ENCODE measurements around the gene SLC16A11.
"Not testable (repeated sequence)": the region's sequence is repeated elsewhere in the genome, so short reads cannot be mapped to it uniquely, and the experiment has no call there.

SLC16A11 gene, protein sequence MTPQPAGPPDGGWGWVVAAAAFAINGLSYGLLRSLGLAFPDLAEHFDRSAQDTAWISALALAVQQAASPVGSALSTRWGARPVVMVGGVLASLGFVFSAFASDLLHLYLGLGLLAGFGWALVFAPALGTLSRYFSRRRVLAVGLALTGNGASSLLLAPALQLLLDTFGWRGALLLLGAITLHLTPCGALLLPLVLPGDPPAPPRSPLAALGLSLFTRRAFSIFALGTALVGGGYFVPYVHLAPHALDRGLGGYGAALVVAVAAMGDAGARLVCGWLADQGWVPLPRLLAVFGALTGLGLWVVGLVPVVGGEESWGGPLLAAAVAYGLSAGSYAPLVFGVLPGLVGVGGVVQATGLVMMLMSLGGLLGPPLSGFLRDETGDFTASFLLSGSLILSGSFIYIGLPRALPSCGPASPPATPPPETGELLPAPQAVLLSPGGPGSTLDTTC

DNA sequence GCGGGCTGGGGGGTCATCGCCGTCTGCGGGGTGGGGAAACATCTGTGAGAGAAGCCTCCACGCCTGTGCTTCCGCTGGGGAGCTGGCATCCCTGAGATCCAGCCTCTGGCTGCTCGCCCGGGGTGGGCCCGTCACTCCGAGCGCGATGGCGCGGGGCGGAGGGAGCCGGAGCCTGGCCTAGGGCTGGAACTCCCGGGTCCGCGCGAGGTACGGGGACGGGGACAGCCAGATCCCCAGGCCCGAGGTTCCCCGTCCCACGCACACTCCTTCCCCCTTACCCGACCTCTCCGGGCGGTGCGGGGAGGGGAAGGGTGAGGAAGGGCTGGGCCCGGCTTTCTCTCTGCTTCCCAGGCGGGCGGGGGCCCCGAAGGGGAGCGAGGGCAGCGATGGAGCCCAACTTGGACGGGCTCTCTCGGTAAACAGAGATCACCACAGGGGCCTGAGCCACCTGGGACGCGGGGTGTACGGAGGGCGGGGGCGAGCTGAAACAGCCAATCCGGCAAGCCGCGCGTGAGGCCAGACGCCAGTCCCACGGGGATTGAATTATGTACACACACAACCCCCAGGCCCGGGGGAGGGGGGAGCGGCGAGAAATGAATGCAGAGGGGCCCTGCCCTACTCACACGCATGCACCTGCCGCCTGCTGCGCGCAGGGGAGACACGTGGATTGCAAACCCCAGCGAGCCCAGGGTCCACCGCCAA, at the start of gene SLC16A11:
TSS of gene SLC16A11 (minus strand) at position 596 of the 702 bp plus-strand sequence. CDS start at position 17, 579 bp downstream.
- no peak for DNase-seq (ENCODE audit: low read depth)

DNA sequence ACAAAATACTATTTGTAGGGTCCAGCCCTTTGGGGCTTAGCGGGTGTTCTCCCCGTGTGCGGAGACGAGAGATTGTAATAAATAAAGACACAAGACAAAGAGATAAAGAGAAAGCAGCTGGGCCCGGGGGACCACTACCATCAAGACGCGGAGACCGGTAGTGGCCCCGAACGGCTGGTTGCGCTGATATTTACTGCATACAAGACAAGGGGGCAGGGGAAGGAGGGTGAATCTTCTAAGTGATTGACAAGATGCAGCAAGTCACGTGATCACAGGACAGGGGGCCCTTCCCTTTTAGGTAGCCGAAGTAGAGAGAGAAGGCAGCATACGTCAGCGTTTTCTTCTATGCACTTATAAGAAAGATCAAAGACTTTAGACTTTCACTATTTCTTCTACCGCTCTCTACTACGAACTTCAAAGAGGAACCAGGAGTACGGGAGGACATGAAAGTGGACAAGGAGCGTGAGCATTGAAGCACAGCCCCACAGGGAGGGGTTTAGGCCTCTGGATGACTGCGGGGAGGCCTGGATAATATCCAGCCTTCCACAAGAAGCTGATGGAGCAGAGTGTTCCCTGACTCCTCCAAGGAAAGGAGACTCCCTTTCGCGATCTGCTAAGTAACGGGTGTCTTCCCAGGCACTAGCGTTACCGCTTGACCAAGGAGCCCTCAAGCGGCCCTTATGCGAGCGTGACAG, 47.6 kb upstream of the SLC16A11 start:
- not testable (repeated sequence) for DNase-seq (ENCODE audit: low read depth)

DNA sequence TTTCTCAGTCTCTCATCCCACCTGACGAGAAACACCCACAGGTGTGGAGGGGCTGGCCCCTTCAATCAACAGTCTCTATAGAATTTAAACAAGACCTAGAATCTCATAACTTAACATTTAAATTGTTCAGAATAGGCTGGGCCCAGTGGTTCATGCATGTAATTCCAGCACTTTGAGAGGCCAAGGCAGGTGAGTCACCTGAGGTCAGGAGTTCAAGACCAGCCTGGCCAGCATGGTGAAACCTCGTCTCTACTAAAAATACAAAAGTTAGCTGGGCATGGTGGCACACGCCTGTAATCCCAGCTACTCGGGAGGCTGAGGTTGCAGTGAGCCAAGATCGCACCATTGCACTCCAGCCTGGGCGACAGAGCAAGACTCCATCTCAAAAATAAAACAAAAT, 45.7 kb upstream of the SLC16A11 start:
- not testable (repeated sequence) for DNase-seq (ENCODE audit: low read depth)

DNA sequence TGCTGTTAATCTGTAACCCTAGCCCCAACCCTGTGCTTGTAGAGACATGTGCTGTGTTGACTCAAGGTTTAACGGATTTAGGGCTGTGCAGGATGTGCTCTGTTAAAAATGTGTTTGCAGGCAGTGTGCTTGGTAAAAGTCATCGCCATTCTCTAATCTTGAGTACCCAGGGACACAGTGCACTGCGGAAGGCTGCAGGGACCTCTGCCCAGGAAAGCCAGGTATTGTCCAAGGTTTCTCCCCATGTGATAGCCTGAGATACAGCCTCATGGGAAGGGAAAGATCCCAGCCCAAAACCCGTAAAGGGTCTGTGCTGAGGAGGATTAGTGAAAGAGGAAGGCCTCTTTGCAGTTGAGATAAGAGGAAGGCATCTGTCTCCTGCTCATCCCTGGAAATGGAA, 44.5 kb upstream of the SLC16A11 start:
- not testable (repeated sequence) for DNase-seq (ENCODE audit: low read depth)

DNA sequence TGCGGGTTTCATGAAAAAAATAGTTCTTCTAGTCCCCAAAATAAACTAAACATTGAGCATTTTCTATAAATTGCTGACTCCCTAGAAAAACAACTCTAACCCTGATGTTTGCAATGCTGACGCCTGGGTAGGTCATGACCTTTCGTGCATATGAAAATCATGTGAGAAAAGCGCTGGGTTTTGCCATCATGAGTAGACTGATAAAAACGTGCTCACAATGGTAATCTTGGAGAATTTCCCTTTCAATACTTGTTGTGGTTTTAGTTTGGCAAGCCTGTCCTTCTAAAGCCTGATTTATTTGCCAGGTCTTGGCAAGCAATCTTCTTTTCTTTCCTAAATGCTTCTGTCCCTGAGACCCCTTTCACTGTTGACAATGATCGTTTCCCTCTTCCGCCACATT, 40.2 kb upstream of the SLC16A11 start:
- no peak for DNase-seq (ENCODE audit: low read depth)

DNA sequence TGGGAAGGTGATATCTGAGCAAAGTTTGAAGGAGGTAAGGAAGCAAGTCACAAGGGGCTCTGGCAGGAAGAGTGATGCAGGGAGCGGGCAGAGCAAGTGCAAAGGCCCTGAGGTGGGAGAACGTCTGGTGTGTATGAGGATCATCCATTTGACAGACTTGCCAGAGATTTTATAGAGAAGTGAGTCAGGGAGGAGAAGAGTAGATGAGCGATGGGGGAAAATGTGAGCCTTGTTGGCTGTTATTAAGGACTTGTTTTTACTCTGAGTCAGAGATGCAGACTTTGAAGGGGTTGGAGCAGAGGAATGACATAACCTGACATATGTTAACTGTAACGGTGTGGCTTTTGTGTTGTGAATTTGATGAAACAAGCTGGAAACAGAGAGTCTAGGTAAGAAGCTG, 39.7 kb upstream of the SLC16A11 start:
- no peak for DNase-seq (ENCODE audit: low read depth)

DNA sequence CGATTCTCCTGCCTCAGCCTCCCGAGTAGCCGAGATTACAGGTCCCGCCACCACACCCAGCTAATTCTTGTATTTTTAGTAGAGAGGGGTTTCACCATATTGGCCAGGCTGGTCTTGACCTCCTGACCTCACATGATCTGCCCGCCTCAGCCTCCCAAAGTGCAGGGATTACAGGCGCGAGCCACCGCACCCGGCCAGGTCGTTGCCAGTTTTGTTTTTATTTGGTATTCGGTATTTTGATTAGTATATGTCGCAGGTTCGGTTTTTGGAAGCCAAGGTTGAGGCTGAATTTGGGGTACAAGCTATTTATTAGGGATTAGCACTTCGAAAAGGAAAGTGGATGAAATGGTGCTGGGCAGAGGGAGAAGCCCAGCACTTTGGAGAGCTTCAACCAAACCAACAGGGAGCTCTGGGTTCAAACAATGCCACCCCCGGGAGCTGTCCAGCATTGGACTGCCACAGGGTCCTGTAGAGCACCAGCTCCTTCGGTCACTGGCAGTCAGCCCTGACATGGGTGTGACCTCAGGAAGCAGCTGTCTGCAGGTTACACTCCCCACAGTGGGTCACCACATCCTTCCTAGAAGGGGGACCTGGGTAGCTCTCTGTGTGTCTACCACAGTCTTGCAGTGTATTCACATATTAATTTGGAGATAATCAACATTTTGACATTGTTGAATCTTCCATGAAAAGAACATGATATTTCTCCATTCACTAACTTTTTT, 37.6 kb upstream of the SLC16A11 start:
- no peak for DNase-seq (ENCODE audit: low read depth)

DNA sequence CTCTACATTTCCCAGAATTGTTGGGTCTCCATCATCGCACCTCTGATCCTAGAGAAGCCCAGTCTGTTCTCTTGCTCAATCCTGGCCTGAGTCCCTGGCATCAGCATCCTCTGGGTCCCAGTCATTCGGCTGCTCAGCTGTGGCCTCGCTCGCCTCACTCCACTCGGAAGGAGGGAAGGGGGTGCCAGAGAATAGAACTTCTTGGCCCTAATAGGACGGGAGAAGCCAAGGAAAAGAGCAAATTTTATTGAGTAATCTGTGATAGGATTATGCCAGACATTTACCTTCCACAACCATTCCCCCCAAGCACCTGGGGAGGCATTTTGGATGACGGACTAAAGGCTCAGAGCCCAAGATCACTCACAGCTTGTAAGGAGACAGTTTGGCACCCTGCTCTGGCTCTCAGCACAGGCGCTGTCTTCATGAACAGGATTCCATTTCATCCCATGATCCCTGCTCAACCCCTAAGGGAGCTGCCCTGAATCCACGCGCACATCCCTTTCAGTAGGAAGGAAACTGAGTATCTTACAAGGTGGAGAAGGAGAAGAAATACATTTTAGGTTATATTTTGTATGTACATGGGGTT, 36.7 kb upstream of the SLC16A11 start:
- DNase-seq (ENCODE audit: low read depth): no peak

DNA sequence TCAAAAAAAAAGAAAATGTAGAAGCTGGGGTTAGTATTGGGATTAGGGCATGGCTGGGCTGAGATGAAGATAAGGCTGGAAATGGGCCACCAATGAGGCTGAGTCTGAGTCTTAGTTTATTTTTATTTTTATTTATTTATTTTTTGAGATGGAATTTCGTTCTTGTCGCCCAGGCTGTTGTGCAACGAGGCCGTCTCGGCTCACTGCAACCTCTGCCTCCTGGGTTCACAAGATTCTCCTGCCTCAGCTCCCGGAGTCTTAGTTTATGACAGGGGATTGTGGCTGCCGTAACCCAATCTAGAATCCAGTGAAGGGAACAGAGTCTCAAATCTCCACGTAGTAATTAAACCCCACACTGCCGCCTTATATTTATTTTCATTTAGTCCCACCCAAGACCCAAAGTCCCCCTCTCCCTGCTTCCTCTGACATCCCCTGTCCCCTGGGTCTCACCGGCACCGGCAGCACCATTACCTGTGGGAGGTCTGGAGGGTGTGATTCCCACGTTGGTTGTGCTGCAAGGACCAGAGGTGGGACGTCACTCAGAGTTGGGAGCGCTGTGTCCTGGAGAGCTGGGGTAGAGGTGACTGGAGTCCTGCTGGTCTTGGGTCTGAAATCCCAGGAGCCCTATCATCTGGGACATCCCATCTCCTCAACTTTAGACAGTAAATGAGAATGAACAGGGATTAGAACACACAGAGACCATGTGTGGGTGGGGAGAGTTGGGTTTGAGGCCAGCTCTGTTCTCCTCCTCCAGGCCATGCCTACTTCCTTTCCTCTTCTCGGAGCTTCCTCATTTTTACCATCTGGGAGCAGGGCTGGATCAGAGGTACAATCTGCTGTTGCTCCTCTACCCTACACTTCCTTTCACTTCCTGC, 35.9 kb upstream of the SLC16A11 start, which contains the start of gene CLEC10A:
TSS of gene CLEC10A (minus strand) at position 671 of the 875 bp plus-strand sequence. CDS start 1,439 bp downstream, outside the sequence.
- no peak for DNase-seq (ENCODE audit: low read depth)

DNA sequence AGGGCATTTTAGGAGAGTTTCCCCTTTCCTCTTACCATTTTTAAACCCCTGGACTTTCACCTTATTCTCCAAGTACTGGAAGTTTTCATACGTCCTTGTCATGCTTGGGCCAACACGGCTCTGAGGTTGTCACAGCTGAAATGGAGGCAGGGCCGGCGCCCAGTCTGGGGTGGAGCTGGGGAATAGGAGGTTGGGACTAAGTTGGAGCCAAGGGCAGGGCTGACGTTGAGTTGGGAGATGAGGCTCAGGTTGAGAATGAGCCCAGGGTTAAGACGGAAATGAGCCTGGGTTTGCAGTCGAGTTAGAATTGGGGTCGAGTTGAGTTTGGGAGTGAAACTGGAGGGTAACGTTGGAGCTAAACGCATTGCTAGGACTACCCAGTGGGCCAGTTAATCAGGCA, 34.8 kb upstream of the SLC16A11 start:
- DNase-seq (ENCODE audit: low read depth): no peak

DNA sequence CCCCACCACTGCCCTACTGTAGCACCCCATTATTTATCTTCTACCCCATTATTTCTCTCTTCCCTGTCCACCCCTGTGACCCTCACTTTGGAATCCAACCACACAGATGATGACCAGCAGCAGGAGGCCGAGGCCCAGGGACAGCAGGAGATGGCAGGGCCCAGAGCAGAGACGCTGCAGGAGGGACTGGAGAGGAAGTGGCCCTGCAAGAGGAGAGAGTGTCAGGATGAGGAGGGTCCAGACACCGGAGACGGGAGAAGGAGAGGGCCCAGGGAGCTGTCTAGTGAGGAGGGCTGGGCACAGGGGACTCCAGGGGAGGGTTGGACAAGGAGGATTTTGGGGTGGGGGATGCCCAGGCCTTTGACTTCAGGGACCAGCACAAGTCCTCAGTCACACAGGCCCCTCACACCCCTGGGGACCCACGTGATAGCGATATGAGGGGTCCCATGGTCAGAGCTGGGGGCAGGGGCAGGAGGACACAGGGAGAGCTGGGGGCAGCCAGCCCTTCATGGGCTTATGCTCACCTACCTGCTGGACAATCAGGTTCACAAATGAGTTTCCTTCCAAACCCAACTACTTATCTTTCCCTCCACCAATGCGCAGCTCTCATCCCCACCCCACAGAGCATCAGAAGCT, 34.1 kb upstream of the SLC16A11 start:
- no peak for DNase-seq (ENCODE audit: low read depth)

DNA sequence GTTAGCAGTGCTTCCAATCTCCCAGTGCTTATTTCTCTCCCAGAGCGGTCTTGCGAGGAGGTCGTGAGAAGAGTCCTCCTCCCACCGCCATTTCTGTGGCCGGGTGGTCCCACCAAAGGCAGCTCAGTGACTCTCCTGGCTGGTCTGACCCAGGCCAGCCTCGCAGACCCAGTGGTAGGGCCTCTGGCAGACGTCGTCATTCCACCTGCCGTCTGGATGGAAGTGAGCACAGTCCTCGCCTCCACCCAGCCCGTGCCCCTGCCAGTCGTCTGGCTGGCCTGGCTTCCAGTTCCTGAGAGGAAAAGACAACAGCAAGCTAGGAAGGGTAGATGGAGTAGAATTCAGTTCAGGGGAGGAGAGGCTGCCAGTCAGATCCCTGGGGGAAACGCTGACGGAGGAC, 31.0 kb upstream of the SLC16A11 start:
- no peak for DNase-seq (ENCODE audit: low read depth)

DNA sequence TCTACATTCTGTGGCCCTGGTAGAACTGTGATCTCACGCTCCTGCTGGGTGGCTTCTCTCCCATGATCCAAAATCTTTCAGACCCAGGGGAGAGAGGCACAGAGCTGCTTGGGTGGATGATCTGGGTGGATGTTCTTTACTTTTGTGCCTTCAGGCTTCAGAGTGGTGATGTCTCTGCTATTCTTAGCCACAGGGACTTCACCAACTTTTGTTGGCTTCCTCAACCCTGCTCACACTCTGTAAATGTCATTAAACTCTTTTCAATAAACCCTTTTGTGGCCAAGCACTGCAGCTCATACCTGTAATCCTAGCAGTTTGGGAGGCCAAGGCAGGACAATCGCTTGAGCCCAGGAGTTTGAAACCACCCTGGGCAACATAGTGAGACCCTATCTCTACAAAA, 28.5 kb upstream of the SLC16A11 start:
- no peak for DNase-seq (ENCODE audit: low read depth)

DNA sequence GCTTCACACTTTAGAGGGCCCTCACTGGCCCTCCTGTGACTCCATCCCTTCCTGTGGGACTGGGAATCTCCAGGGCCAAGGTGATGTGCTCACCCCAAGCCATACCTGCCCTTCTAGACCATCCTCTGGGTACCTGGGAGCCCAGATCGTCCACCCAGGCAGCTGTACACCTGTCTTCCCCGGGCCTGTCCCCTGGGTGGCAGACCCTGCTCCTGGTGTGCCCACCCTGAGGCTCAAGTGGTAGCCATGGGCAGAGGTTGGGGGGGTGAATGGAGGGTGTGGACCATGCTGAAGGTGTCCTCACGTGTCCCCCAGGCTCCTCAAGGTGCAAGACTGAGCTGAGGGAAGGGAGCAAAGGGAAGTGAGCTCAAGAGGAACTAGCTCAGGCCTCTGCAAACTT, 26.8 kb upstream of the SLC16A11 start:
- DNase-seq (ENCODE audit: low read depth): no peak

DNA sequence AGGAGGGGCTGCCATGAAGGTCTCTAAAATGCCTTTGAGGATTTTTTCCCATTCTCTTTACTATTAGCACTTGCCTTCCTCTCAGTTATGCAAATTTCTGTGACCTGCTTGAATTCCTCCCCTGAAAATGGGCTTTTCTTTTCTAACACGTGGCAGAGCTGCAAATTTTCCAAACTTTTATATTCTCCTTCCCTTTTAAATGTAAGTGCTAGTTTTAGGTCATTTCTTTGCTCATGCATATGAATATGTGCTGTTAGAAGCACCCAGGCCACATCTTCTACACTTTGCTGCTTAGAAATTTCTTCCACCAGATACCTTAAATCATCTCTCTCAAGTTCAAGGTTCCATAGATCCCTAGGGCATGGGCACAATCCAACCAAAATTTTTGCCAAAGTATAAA, 24.4 kb upstream of the SLC16A11 start:
- DNase-seq (ENCODE audit: low read depth): no peak

DNA sequence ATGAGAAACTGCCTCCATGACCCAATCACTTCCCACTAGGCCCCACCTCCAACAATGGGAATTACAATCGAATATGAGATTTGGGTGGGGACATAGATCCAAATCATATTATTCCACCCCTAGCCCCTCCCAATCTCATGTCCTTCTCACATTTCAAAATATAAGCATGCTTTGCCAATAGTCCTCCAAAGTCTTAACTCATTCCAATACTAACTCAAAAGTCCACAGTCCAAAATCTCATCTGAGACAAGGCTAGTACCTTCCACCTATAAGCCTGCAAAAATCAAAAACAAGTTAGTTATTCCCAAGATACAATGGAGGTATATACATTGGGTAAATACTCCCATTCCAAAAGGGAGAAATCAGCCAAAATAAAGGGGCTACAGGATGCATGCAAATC, 23.3 kb upstream of the SLC16A11 start:
- no peak for DNase-seq (ENCODE audit: low read depth)

DNA sequence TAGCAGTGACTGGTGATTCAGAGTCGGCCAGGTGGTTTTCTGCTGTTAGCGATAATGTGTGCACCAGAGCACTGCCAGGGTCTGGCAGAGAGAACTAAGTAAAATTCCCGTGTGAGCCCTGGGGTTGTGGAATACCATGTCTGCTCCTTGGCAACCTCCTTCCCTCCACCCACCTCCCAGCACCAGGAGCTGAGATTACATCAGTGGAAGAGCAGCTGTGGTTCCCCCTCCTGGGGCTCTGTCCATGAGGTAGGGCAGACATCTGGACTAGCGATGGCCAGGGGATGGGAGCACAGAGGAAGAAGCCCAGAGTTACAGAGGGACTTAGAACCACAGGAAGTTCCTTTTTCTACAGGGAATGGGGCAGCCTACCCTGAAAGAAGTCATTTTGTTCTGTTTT, 20.4 kb upstream of the SLC16A11 start:
- DNase-seq (ENCODE audit: low read depth): no peak

DNA sequence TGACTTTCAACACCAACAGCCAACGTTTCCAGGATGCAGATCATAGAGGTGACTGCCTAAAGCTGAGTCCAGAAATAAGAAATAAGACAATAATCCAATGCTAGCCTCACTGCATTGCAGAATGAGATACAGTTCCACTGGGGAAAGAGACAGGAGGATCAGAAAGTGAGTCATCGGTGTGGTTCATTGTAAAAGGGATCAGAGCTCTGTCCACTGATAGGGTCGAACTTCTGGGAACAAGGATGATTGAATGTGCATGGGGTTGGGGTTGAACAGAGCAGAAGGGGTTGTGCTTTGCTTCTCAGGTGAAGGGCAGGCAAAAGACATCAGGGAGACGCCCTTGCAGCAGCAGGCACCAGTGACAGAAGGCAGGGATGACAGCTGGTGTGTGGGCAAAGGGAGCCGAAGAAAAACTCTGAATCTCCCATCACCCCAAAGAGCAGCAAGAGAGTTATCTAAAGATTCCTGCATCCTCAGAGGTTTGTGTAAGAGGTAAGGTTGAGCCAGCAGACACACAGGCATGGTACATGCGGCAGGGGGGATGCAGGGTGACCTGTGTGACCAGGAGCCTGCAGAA, 19.7 kb upstream of the SLC16A11 start:
- no peak for DNase-seq (ENCODE audit: low read depth)

DNA sequence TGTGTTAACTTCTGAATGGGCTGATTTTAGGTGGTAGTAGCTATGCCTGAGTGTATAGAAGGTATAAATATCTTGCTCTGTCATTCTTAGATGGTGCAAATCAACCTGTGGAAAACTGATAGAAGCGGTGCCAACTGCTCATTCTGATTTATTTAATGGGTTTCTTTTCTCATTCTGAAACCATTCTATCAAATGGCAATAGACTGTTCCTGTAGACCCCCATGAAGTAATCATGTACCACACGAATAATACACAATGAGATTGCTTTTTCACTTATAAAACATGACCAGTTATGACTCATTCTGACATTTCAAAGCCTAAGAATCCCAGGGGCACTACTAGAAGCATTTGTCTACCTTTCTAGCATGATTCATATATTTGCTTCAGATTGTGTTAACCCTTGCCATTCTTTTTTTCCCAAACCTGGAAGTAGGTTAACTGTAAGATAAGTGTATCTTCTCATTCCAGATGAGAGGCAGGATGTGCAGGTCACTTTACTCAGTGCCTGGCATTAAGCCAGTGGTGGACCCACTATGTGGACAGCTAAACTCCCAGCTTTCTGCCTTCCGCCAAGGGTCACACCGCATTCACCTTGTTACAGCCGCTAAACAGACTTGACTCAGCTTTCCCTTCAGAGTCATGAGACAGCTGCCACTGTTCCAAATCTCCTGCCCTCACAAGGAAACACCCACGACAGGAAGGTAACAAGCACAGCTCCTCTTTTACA, 16.4 kb upstream of the SLC16A11 start:
- no peak for DNase-seq (ENCODE audit: low read depth)

Data from stimulated activated CD8-positive, alpha-beta memory T cell treated with anti-CD3 and anti-CD28 coated beads, Interleukin-15, amount 100 ng/mL, for 24 hours (primary cell).